Pancreas (tissue), 10 donors: ENCODE results near the gene LRBA. TPM values are rescaled to one million over a fixed set of nuclear protein-coding genes. Genes with fewer than 3 reads are reported as not detected.
"Not testable (repeated sequence)": the region's sequence is repeated elsewhere in the genome, so short reads cannot be mapped to it uniquely, and the experiment has no call there.

Experiments
- ATAC-seq, 4 donors: fragments of 200-7000 bp; cut with Tn5 transposase; one replicate each; pipeline versions ENCODE4 v1.8.0 to v1.9.1; 2020; ENCODE audit warnings: mild to moderate bottlenecking in 4 of 4, moderate library complexity in 4 of 4
- DNase-seq, 6 donors: peaks; one replicate each; pipeline ENCODE4 v3.0.0-alpha.2; 2020
- FAIRE-seq: peaks from 2 replicates; lab custom pipeline; 2012; peaks lifted over from hg19 to GRCh38; lab: Jason Lieb, UNC
- H3K27ac ChIP-seq, 4 donors: fragments of 200-600 bp; sonication (generic); 1 replicate in 3 of 4; 2 replicates in 1 of 4; pipeline versions ENCODE4 v1.5.0 to v1.8.0; 2020
- H3K27me3 ChIP-seq, 4 donors: fragments of 200-600 bp; one replicate each; pipeline ENCODE4 v1.8.0; 2021
- H3K36me3 ChIP-seq, 3 donors: fragments of 200-600 bp; sonication (generic) in 1 of 3; one replicate each; pipeline versions ENCODE4 v1.5.0 to v1.8.0; 2020 to 2021
- H3K4me1 ChIP-seq, 3 donors: fragments of 200-600 bp; one replicate each; pipeline ENCODE4 v1.8.0; 2021
- H3K4me3 ChIP-seq, 4 donors: fragments of 200-600 bp; sonication (generic) in 2 of 4; one replicate each; pipeline versions ENCODE4 v1.5.0 to v1.8.0; 2020 to 2021
- H3K9me3 ChIP-seq, 4 donors: fragments of 200-600 bp; one replicate each; pipeline ENCODE4 v1.8.0; 2021
- CTCF ChIP-seq, 4 donors: fragments of 200-600 bp; sonication (generic) in 3 of 4; IDR thresholded peaks; one replicate each; pipeline versions ENCODE4 v1.5.0 to v1.8.0; 2021; ENCODE audit warnings: antibody characterized with exemption in 4 of 4
- WGBS, 2 donors: extraction: QIAGEN DNeasy Blood & Tissue Kit; methylation state at CpG; one replicate each; pipeline ENCODE4 v1.1.7; 2013; 5-methylcytosine and 5-hydroxymethylcytosine counted together
- intact Hi-C, 3 donors: fragments of 100-400 bp; cut with DNase I; formaldehyde crosslinking; loops; one replicate each; pipeline versions ENCODE4 v1.11.1 to v1.14.2; 2022
- polyA plus RNA-seq, 2 donors: library from polyadenylated mRNA; stranded (reverse); fragments of 200-250 nt; gene quantifications; one replicate each; pipeline ENCODE4 v1.2.3, GENCODE V29; 2013
- total RNA-seq, 6 donors: library from RNA; stranded (reverse); fragmentation: NEBNext Ultra II Directional in 4 of 6; extraction: Animal tissue kit (Norgen Biotek cat#: 25700) in 4 of 6; gene quantifications; one replicate each; pipeline versions ENCODE4 v1.2.1 to v1.2.4, GENCODE V29; 2021 to 2023
- donor health status: healthy with polysubstance abuse.
- donor health status: DM: no; HTN: no; CAD: no; lungs with moderate emphysema.
- donor health status: DM: no; HTN: no; CAD: no.
- donor health status: control.
- donor health status: control.
- donor health status: Bipolar disorder and iron deficiency.
- donor health status: DM: yes; HTN: yes; CAD: no.
- donor health status: DM: no; HTN: no; CAD: no.
- donor health status: DM: no; HTN: no; CAD: no.
- donor health status: DM: yes; HTN: yes; CAD: no.

Gene LRBA
- total and polyA plus RNA-seq, 8 donors, result 6.6 to 35.3 (median 22.3) TPM

GRCh38 chr4:150389896-150390530, 625.1 kb downstream of the LRBA start:
- no peak for FAIRE-seq
- peak in 3 of 4 donors; percentile 30 to 69 (median 48) for ATAC-seq

GRCh38 chr4:150387981-150388380, 627.1 kb downstream of the LRBA start:
- Histone ChIP-seq H3K9me3 (no peaks in the 10 kb centered on the region), H3K27ac (no peak overlapping the region), H3K4me1 (peaks cover 0 to 5% (median 0%) of the 10 kb centered on the region in 3 donors), H3K36me3 (no peaks in the 10 kb centered on the region), H3K4me3 (no peak overlapping the region), H3K27me3 (no peaks in the 10 kb centered on the region)
- no peak for TF ChIP-seq CTCF (IDR thresholded peaks at IDR 0.05)
- WGBS, 2 donors, result 92 to 96% methylated on average over 4 of the region's 4 CpGs
- ATAC-seq (peak in 1 of 4 donors; percentile 51), FAIRE-seq (no peak), DNase-seq (no peak)
- intact Hi-C loops, result no loop called here

More at GRCh38 chr4:150389896-150390530, 625.1 kb downstream of the LRBA start:
- no peak overlapping the region for H3K4me3 ChIP-seq
- no peaks in the 10 kb centered on the region for H3K27me3 ChIP-seq
- WGBS, 2 donors, result 8 to 17% methylated on average over 2 of the region's 2 CpGs
- intact Hi-C loops, result no loop called here
- no peak for DNase-seq
- TF ChIP-seq CTCF (IDR thresholded peaks at IDR 0.05), result no peak
- H3K36me3 ChIP-seq, result no peaks in the 10 kb centered on the region
- peaks cover 0 to 5% (median 0%) of the 10 kb centered on the region in 3 donors for H3K4me1 ChIP-seq
- no peak overlapping the region for H3K27ac ChIP-seq
- no peaks in the 10 kb centered on the region for H3K9me3 ChIP-seq

GRCh38 chr4:150386415-150386814, 628.7 kb downstream of the LRBA start:
- ATAC-seq, H3K4me3 ChIP-seq, H3K27me3 ChIP-seq, H3K36me3 ChIP-seq, H3K9me3 ChIP-seq, intact Hi-C loops, DNase-seq, H3K4me1 ChIP-seq, H3K27ac ChIP-seq, FAIRE-seq: not testable (repeated sequence)
- WGBS, 2 donors, result 98% methylated on average over 2 of the region's 2 CpGs

- no peak overlapping the region for H3K27ac ChIP-seq
- FAIRE-seq, result no peak
Measured at GRCh38 chr4:150385606-150386005, 629.5 kb downstream of the LRBA start.

GRCh38 chr4:150384249-150384648, 630.8 kb downstream of the LRBA start:
- ATAC-seq, result no peak

More at GRCh38 chr4:150385606-150386005, 629.5 kb downstream of the LRBA start:
- Histone ChIP-seq H3K4me1 (peaks cover 0 to 5% (median 0%) of the 10 kb centered on the region in 3 donors), H3K4me3 (no peak overlapping the region), H3K9me3 (no peaks in the 10 kb centered on the region), H3K27me3 (no peaks in the 10 kb centered on the region), H3K36me3 (no peaks in the 10 kb centered on the region)
- DNase-seq (no peak), ATAC-seq (peak in 2 of 4 donors; percentile 48 to 50)
- intact Hi-C loops, result no loop called here
- WGBS, 2 donors, result 75 to 79% methylated on average over 2 of the region's 2 CpGs
- no peak for TF ChIP-seq CTCF (IDR thresholded peaks at IDR 0.05)

More at GRCh38 chr4:150384249-150384648, 630.8 kb downstream of the LRBA start:
- Histone ChIP-seq H3K36me3 (no peaks in the 10 kb centered on the region), H3K27ac (no peak overlapping the region), H3K9me3 (no peaks in the 10 kb centered on the region), H3K27me3 (no peaks in the 10 kb centered on the region), H3K4me3 (no peak overlapping the region), H3K4me1 (no peaks in the 10 kb centered on the region)
- no peak for FAIRE-seq
- WGBS, 2 donors, result 94 to 96% methylated on average over 4 of the region's 4 CpGs
- intact Hi-C loops, result no loop called here
- TF ChIP-seq CTCF (IDR thresholded peaks at IDR 0.05), result no peak
- DNase-seq, result no peak
